Neuronal stem cell (in vitro differentiated cells): ENCODE data around the gene CDRT4.

Source experiments
- DNase-seq: peaks from one replicate; pipeline ENCODE4 v3.0.0-alpha.2; 2013; ENCODE audit warnings: low spot score
- H2AFZ ChIP-seq: one replicate; pipeline ENCODE4 v1.6.1; 2013; ENCODE audit warnings: mild to moderate bottlenecking, low read length, inconsistent platforms
- H2AK5ac ChIP-seq: 2 replicates; pipeline ENCODE4 v1.6.1; 2013; ENCODE audit warnings: low read depth, mild to moderate bottlenecking, inconsistent platforms, low read length, moderate library complexity, mixed read lengths
- H2BK120ac ChIP-seq: 2 replicates; pipeline ENCODE4 v1.6.1; 2013; ENCODE audit warnings: low read depth, mild to moderate bottlenecking, inconsistent platforms, low read length, moderate library complexity, mixed read lengths
- H2BK12ac ChIP-seq: one replicate; pipeline ENCODE4 v1.6.1; 2013; ENCODE audit warnings: low read length, inconsistent platforms
- H2BK15ac ChIP-seq: 2 replicates; pipeline ENCODE4 v1.6.1; 2013; ENCODE audit warnings: mild to moderate bottlenecking, low read length, inconsistent platforms, mixed read lengths
- H2BK5ac ChIP-seq: one replicate; pipeline ENCODE4 v1.6.1; 2013; ENCODE audit warnings: inconsistent platforms, mild to moderate bottlenecking, low read length, moderate library complexity
- H3K14ac ChIP-seq: one replicate; pipeline ENCODE4 v1.6.1; 2013; ENCODE audit warnings: low read length, inconsistent platforms
- H3K18ac ChIP-seq: 2 replicates; pipeline ENCODE4 v1.6.1; 2013; ENCODE audit warnings: low read length, inconsistent platforms
- H3K23ac ChIP-seq: 2 replicates; pipeline ENCODE4 v1.6.1; 2013; ENCODE audit warnings: low read depth, mild to moderate bottlenecking, mixed read lengths, low read length, inconsistent platforms; ENCODE audit not compliant: poor library complexity
- H3K27ac ChIP-seq: replicated peaks from 3 replicates; pipeline ENCODE4 v1.5.1; 2013; ENCODE audit warnings: low read length, inconsistent platforms
- H3K27me3 ChIP-seq, 3 experiments: 2 replicates each; pipeline ENCODE4 v1.6.1; 2013; ENCODE audit warnings: low read length in 3 of 3, mild to moderate bottlenecking in 2 of 3, inconsistent platforms in 1 of 3, low read depth in 1 of 3, mixed read lengths in 1 of 3, moderate library complexity in 1 of 3; ENCODE audit not compliant: control insufficient read depth in 3 of 3, insufficient read depth in 3 of 3
- H3K36me3 ChIP-seq, 2 donors: replicated peaks in 1 of 2; 2 replicates each; pipeline ENCODE4 v1.6.1; 2013; ENCODE audit warnings: low read length in 2 of 2; ENCODE audit not compliant: control insufficient read depth in 2 of 2, insufficient read depth in 2 of 2
- H3K4ac ChIP-seq: 2 replicates; pipeline ENCODE4 v1.6.1; 2013; ENCODE audit warnings: inconsistent platforms, mild to moderate bottlenecking, low read length, moderate library complexity
- H3K4me1 ChIP-seq, 2 donors: 1 replicate in 1 of 2; 2 replicates in 1 of 2; pipeline ENCODE4 v1.6.1; 2013; ENCODE audit warnings: low read length in 2 of 2, low read depth in 1 of 2; ENCODE audit not compliant: control insufficient read depth in 2 of 2, insufficient read depth in 1 of 2
- H3K4me2 ChIP-seq: one replicate; pipeline ENCODE4 v1.6.1; 2013; ENCODE audit warnings: mild to moderate bottlenecking, low read length, inconsistent platforms; ENCODE audit not compliant: insufficient read depth, poor library complexity, severe bottlenecking
- H3K4me3 ChIP-seq, 2 donors: 2 replicates each; pipeline ENCODE4 v1.5.1; 2013; ENCODE audit warnings: low read length in 2 of 2, mild to moderate bottlenecking in 2 of 2, inconsistent platforms in 1 of 2, moderate library complexity in 1 of 2
- H3K79me1 ChIP-seq: one replicate; pipeline ENCODE4 v1.6.1; 2013; ENCODE audit warnings: low read depth, mild to moderate bottlenecking, inconsistent platforms, low read length, moderate library complexity
- H3K9ac ChIP-seq: one replicate; pipeline ENCODE4 v1.6.1; 2013; ENCODE audit warnings: mild to moderate bottlenecking, low read depth, low read length, inconsistent platforms; ENCODE audit not compliant: poor library complexity
- H3K9me3 ChIP-seq, 2 donors: replicated peaks in 1 of 2; 2 replicates each; pipeline versions ENCODE3 to v1.6.1; 2013; ENCODE audit warnings: low read length in 2 of 2, mild to moderate bottlenecking in 2 of 2, inconsistent platforms in 1 of 2, low read depth in 1 of 2, mixed read lengths in 1 of 2, moderate library complexity in 1 of 2; ENCODE audit not compliant: control insufficient read depth in 2 of 2, insufficient read depth in 1 of 2
- H4K8ac ChIP-seq: one replicate; pipeline ENCODE4 v1.6.1; 2013; ENCODE audit warnings: low read depth, mild to moderate bottlenecking, inconsistent platforms, low read length, moderate library complexity
- H4K91ac ChIP-seq: one replicate; pipeline ENCODE4 v1.6.1; 2013; ENCODE audit warnings: low read length, low read depth, mild to moderate bottlenecking, inconsistent platforms; ENCODE audit not compliant: poor library complexity
- WGBS, 2 donors: extraction: QIAGEN DNeasy Blood & Tissue Kit; methylation state at CpG; one replicate each; pipeline ENCODE4 v1.1.7; 2013; ENCODE audit warnings: missing lambda C conversion rate in 2 of 2, mixed read lengths in 1 of 2; ENCODE audit not compliant: insufficient read length in 2 of 2, insufficient replicate concordance in 1 of 2; ENCODE audit errors: extremely low coverage in 2 of 2; 5-methylcytosine and 5-hydroxymethylcytosine counted together

CDRT4 gene

GRCh38 chr17:15468126-15468525 is 705 bp upstream of the CDRT4 start:
- Histone ChIP-seq H2AFZ (no peak overlapping the region), H3K4me2 (no peak overlapping the region), H3K27me3 (no peaks in the 10 kb centered on the region), H3K4ac (no peak overlapping the region), H4K8ac (no peak overlapping the region), H2BK5ac (no peak overlapping the region), H3K4me1 (peaks cover 0 to 5% of the 10 kb centered on the region in 2 donors), H2AK5ac (no peak overlapping the region), H3K23ac (no peak overlapping the region), H3K9ac (no peak overlapping the region), H3K4me3 (no peak overlapping the region), H3K36me3 (no peaks in the 10 kb centered on the region), H3K18ac (no peak overlapping the region), H3K14ac (no peak overlapping the region), H2BK12ac (no peak overlapping the region), H3K9me3 (peaks cover 0 to 6% of the 10 kb centered on the region in 2 donors), H3K79me1 (no peaks in the 10 kb centered on the region), H2BK120ac (no peak overlapping the region), H2BK15ac (no peak overlapping the region), H4K91ac (no peak overlapping the region), H3K27ac (no peak overlapping the region)
- no peak for DNase-seq
- WGBS, 2 donors, result no CpG with 5 or more reads among the region's 4 CpGs

- Histone ChIP-seq H2BK5ac (no peak overlapping the region), H3K36me3 (no peaks in the 10 kb centered on the region), H2AFZ (no peak overlapping the region), H4K91ac (no peak overlapping the region), H3K27ac (no peak overlapping the region), H3K9me3 (peaks cover 0 to 6% of the 10 kb centered on the region in 2 donors), H3K79me1 (no peaks in the 10 kb centered on the region), H2BK15ac (no peak overlapping the region), H3K27me3 (no peaks in the 10 kb centered on the region), H3K23ac (no peak overlapping the region), H2BK12ac (no peak overlapping the region), H3K4me3 (no peak overlapping the region), H3K4me2 (no peak overlapping the region), H4K8ac (no peak overlapping the region), H3K18ac (no peak overlapping the region), H2BK120ac (no peak overlapping the region), H3K4me1 (peaks cover 0 to 5% of the 10 kb centered on the region in 2 donors), H3K4ac (no peak overlapping the region), H3K9ac (no peak overlapping the region), H3K14ac (no peak overlapping the region), H2AK5ac (no peak overlapping the region)
- no peak for DNase-seq
- no CpG with 5 or more reads among the region's 6 CpGs for WGBS, 2 donors
Observed at GRCh38 chr17:15466131-15466530, 1.3 kb downstream of the CDRT4 start.

GRCh38 chr17:15465045-15465701 is 2.2 kb downstream of the CDRT4 start:
- Histone ChIP-seq H3K27ac (no peak overlapping the region), H3K4me3 (peak overlapping the region in 1 of 2 donors; percentile 33), H3K18ac (peak overlapping the region; percentile 54), H2AFZ (no peak overlapping the region), H2BK5ac (no peak overlapping the region), H3K79me1 (no peaks in the 10 kb centered on the region), H3K36me3 (no peaks in the 10 kb centered on the region), H2BK120ac (no peak overlapping the region), H3K9me3 (peaks cover 0 to 6% of the 10 kb centered on the region in 2 donors), H4K91ac (no peak overlapping the region), H2BK12ac (no peak overlapping the region), H3K27me3 (no peaks in the 10 kb centered on the region), H3K4me1 (peaks cover 0 to 5% of the 10 kb centered on the region in 2 donors), H2AK5ac (no peak overlapping the region), H3K4me2 (no peak overlapping the region), H2BK15ac (no peak overlapping the region), H3K9ac (peak overlapping the region; percentile 50), H3K4ac (no peak overlapping the region), H4K8ac (peak overlapping the region; percentile 54), H3K14ac (peak overlapping the region; percentile 12), H3K23ac (peak overlapping the region; percentile 45)
- DNase-seq, result no peak
- no CpG with 5 or more reads among the region's 2 CpGs for WGBS, 2 donors

GRCh38 chr17:15464231-15464985 is 3.0 kb downstream of the CDRT4 start:
- H2AFZ ChIP-seq, result no peak overlapping the region
- H2BK15ac ChIP-seq, result no peak overlapping the region
- no peak overlapping the region for H3K27ac ChIP-seq
- no peaks in the 10 kb centered on the region for H3K79me1 ChIP-seq
- DNase-seq, result no peak
- no peak overlapping the region for H2BK12ac ChIP-seq
- peaks cover 0 to 5% of the 10 kb centered on the region in 2 donors for H3K4me1 ChIP-seq
- H3K27me3 ChIP-seq, result no peaks in the 10 kb centered on the region
- peaks cover 0 to 6% of the 10 kb centered on the region in 2 donors for H3K9me3 ChIP-seq
- no peak overlapping the region for H4K91ac ChIP-seq
- H3K9ac ChIP-seq, result no peak overlapping the region
- no peak overlapping the region for H3K4ac ChIP-seq
- no peak overlapping the region for H2AK5ac ChIP-seq
- no peak overlapping the region for H3K4me3 ChIP-seq
- no peak overlapping the region for H4K8ac ChIP-seq
- H3K18ac ChIP-seq, result no peak overlapping the region
- peak overlapping the region; percentile 45 for H3K23ac ChIP-seq
- no peaks in the 10 kb centered on the region for H3K36me3 ChIP-seq
- no peak overlapping the region for H2BK120ac ChIP-seq
- H2BK5ac ChIP-seq, result no peak overlapping the region
- no CpG with 5 or more reads among the region's 11 CpGs for WGBS, 2 donors
- peak overlapping the region; percentile 12 for H3K14ac ChIP-seq
- H3K4me2 ChIP-seq, result no peak overlapping the region
